ENCODE results near the gene ZNF660.

DNA sequence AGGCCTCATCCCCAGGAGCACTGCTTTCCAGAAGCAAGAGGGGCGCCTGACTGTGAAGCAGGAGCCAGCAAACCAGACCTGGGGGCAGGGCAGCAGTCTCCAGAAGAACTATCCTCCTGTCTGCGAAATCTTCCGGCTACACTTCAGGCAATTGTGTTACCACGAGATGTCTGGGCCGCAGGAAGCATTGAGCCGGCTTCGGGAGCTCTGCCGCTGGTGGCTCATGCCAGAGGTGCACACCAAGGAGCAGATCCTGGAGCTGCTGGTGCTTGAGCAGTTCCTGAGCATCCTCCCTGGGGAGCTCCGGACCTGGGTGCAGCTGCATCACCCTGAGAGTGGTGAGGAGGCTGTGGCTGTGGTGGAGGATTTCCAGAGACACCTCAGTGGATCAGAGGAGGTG, 27.7 kb upstream of the ZNF660 start:
- TF ChIP-seq EZH2 (IDR thresholded peaks at IDR 0.05; ENCODE audit: borderline replicate concordance, insufficient read depth, low read length, poor library complexity, severe bottlenecking), result no peak
- TF ChIP-seq, protein P1, sequence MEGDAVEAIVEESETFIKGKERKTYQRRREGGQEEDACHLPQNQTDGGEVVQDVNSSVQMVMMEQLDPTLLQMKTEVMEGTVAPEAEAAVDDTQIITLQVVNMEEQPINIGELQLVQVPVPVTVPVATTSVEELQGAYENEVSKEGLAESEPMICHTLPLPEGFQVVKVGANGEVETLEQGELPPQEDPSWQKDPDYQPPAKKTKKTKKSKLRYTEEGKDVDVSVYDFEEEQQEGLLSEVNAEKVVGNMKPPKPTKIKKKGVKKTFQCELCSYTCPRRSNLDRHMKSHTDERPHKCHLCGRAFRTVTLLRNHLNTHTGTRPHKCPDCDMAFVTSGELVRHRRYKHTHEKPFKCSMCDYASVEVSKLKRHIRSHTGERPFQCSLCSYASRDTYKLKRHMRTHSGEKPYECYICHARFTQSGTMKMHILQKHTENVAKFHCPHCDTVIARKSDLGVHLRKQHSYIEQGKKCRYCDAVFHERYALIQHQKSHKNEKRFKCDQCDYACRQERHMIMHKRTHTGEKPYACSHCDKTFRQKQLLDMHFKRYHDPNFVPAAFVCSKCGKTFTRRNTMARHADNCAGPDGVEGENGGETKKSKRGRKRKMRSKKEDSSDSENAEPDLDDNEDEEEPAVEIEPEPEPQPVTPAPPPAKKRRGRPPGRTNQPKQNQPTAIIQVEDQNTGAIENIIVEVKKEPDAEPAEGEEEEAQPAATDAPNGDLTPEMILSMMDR (IDR thresholded peaks at IDR 0.05; ENCODE audit: poor library complexity, severe bottlenecking), result no peak

All from neural cell (in vitro differentiated cells).